Nephron (organoid): ENCODE measurements around the gene CP.

Source experiments
- H3K27ac Mint-ChIP-seq, 3 experiments: 2 replicates each; pipeline ENCODE4 v1.8.0; 2020; ENCODE audit warnings: mixed read lengths in 3 of 3, mild to moderate bottlenecking in 2 of 3, moderate library complexity in 1 of 3
- H3K27me3 Mint-ChIP-seq: 2 replicates; pipeline ENCODE4 v1.8.0; 2021; ENCODE audit warnings: low read depth, mild to moderate bottlenecking, moderate library complexity, mixed read lengths
- H3K36me3 Mint-ChIP-seq: 2 replicates; pipeline ENCODE4 v1.8.0; 2020; ENCODE audit warnings: low read depth, mixed read lengths
- H3K4me1 Mint-ChIP-seq: 2 replicates; pipeline ENCODE4 v1.8.0; 2020; ENCODE audit warnings: mixed read lengths
- H3K4me3 Mint-ChIP-seq, 3 experiments: 2 replicates each; pipeline ENCODE4 v1.8.0; 2020; ENCODE audit warnings: mild to moderate bottlenecking in 3 of 3, mixed read lengths in 3 of 3, moderate library complexity in 2 of 3
- H3K9me3 Mint-ChIP-seq: 2 replicates; pipeline ENCODE4 v1.8.0; 2020; ENCODE audit warnings: mixed read lengths
- CTCF ChIP-seq, 3 experiments: fragments of 200-600 bp; sonication (generic); IDR thresholded peaks; one replicate each; pipeline ENCODE4 v1.5.0; 2021; ENCODE audit warnings: antibody characterized with exemption in 3 of 3; ENCODE audit not compliant: unreplicated experiment in 3 of 3

The CP gene

DNA sequence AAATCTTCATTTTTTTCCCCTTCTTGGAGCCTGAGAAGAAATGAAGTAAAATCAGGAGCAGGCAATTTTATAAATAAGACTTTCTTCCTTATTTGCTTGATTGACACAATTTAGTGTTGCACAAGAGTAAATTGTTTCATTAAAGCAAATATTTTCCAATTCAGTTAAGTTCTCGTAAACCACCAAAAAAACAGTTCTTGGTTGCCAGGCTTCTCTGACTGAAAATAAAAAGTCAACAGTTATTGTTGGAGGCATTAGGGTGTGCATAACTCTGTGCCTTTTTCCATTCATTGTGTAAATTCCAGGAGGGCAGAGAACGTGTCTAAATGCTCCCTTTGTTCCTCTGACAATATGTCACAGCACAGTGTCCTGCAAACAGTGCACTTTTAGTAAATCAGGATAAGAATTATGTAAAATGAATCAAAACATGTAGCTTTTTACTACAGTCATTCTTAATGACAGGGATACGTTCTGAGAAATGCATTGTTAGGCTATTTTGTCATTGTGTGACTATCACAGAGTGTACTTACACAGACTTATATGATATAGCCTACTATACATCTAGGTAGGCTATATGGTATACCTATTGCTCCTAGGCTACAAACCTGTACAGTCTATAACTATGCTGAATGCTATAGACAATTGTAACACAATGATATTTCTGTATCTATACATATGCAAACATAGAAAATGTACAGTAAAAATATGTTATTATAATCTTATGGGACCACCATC lies at the start of gene CP:
Gene CP, minus strand, starts transcription at position 47 of the 735 bp plus-strand sequence. Its CDS starts 37 bp downstream, at position 10.
- TF ChIP-seq CTCF (IDR thresholded peaks at IDR 0.05; ENCODE audit: unreplicated experiment in 3 of 3), result no peak
- H3K4me3 Mint-ChIP-seq, result no peak within 1 kb of the TSS
- no peaks in the 10 kb centered on the region for H3K9me3 Mint-ChIP-seq
- H3K27me3 Mint-ChIP-seq, result peaks cover 4% of the 10 kb centered on the region
- H3K4me1 Mint-ChIP-seq, result peaks cover 8% of the 10 kb centered on the region
- no peaks in the 10 kb centered on the region for H3K36me3 Mint-ChIP-seq
- no peak within 1 kb of the TSS for H3K27ac Mint-ChIP-seq

GRCh38 chr3:149270180-149270579 lies 48.6 kb upstream of the CP start:
- no peaks in the 10 kb centered on the region for H3K9me3 Mint-ChIP-seq
- no peak overlapping the region for H3K4me3 Mint-ChIP-seq
- no peak for TF ChIP-seq CTCF (IDR thresholded peaks at IDR 0.05; ENCODE audit: unreplicated experiment in 3 of 3)
- peaks cover 8% of the 10 kb centered on the region for H3K4me1 Mint-ChIP-seq
- no peaks in the 10 kb centered on the region for H3K27me3 Mint-ChIP-seq
- no peak overlapping the region for H3K27ac Mint-ChIP-seq
- no peaks in the 10 kb centered on the region for H3K36me3 Mint-ChIP-seq

DNA sequence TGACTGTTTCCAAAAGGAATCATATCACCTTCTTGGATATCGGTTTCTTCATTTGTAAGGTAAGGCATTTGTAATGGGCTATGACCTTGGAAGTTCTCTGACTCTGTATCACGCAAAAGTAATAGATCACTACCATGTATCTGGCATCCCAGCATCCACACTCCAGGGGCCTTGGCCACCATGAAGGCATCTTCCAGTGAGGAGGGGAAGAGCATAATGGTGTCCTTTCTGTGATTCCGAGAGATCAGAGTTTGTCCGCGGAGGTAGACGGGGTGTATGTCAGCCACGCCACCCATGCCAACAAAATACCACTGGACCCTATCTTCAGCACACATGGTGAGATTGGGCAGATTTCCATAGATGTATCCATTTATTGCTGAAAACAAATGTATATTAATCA lies 48.1 kb upstream of the CP start:
- Mint-ChIP-seq H3K36me3 (no peaks in the 10 kb centered on the region), H3K4me1 (peaks cover 8% of the 10 kb centered on the region), H3K4me3 (no peak overlapping the region), H3K27ac (no peak overlapping the region), H3K27me3 (no peaks in the 10 kb centered on the region), H3K9me3 (no peaks in the 10 kb centered on the region)
- TF ChIP-seq CTCF (IDR thresholded peaks at IDR 0.05; ENCODE audit: unreplicated experiment in 3 of 3), result no peak

DNA sequence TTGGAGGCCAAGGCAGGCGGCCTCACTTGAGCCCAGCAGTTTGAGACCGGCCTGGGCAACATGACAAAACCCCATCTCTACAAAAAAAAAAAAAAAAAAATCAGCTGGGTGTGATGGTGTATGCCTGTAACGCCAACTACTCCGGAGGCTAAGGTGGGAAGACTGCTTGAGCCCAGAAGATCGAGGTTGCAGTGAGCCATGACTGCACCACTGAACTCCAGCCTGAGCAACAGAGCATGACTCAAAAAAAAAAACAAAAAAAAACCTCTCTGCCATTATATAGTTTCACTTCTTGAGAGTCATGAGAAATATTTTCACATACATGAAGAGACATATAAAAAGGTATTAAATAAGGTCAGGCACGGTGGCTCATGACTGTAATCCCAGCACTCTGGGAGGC lies 45.9 kb upstream of the CP start:
- Mint-ChIP-seq H3K4me1 (no peaks in the 10 kb centered on the region), H3K4me3 (no peak overlapping the region), H3K27ac (no peak overlapping the region), H3K27me3 (no peaks in the 10 kb centered on the region), H3K36me3 (no peaks in the 10 kb centered on the region), H3K9me3 (no peaks in the 10 kb centered on the region)
- no peak for TF ChIP-seq CTCF (IDR thresholded peaks at IDR 0.05; ENCODE audit: unreplicated experiment in 3 of 3)

GRCh38 chr3:149266736-149267135 lies 45.1 kb upstream of the CP start:
- no peak for TF ChIP-seq CTCF (IDR thresholded peaks at IDR 0.05; ENCODE audit: unreplicated experiment in 3 of 3)
- Mint-ChIP-seq H3K27ac (no peak overlapping the region), H3K4me1 (no peaks in the 10 kb centered on the region), H3K36me3 (no peaks in the 10 kb centered on the region), H3K9me3 (no peaks in the 10 kb centered on the region), H3K27me3 (no peaks in the 10 kb centered on the region), H3K4me3 (no peak overlapping the region)

GRCh38 chr3:149263856-149264255 lies 42.2 kb upstream of the CP start:
- H3K36me3 Mint-ChIP-seq, result no peaks in the 10 kb centered on the region
- peaks cover 8% of the 10 kb centered on the region for H3K4me1 Mint-ChIP-seq
- peaks cover 10% of the 10 kb centered on the region for H3K9me3 Mint-ChIP-seq
- no peak overlapping the region for H3K4me3 Mint-ChIP-seq
- H3K27me3 Mint-ChIP-seq, result no peaks in the 10 kb centered on the region
- no peak overlapping the region for H3K27ac Mint-ChIP-seq
- TF ChIP-seq CTCF (IDR thresholded peaks at IDR 0.05; ENCODE audit: unreplicated experiment in 3 of 3), result no peak
